ENCODE data around the gene GMPR.
A peak's percentile ranks its signal among the peaks of the same experiment; 100 is the strongest.
"Not testable (repeated sequence)": the region's sequence is repeated elsewhere in the genome, so short reads cannot be mapped to it uniquely, and the experiment has no call there.

GMPR gene

GRCh38 chr6:16226117-16227047 lies 12.0 kb upstream of the GMPR start:
- not testable (repeated sequence) for DNase-seq

DNA sequence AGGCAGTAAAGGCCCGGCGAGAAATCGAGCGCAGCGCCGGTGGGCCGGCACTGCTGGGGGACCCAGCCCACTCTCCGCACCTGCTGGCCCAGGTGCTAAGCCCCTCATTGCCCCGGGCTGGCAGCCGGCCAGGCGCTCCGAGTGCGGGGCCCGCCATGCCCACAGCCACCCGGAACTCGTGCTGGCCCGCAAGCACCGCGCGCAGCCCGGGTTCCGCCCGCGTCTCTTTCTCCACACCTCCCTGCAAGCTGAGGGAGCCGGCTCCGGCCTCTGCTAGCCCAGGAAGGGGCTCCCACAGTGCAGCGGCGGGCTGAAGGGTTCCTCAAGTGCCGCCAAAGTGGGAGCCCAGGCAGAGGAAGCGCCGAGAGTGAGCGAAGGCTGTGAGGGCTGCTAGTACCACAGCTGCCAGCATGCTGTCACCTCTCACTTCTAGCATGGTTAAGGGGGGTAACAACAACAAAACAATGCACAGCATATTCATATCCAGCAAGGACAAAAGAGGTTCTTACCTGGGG lies 11.3 kb upstream of the GMPR start:
- no peak for DNase-seq

DNA sequence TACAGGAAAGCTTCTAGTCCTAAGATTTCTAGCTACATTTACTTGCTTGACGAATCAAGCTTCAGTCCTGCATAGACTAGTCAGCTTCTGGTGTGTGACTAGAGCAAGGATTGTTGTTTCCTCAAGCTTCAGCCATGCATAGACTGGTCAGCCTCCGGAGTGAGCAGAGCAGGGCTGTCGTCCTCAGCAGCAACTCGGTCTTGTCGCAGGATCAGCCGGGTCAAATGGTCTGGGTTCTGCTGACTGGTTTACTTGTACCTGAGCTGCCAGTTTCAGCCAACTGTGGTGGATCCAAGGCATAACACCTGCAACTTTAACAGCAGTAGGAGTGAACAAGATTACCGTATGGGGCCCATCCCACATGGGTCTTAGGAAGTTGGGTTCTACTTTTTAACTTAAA lies 10.8 kb upstream of the GMPR start:
- DNase-seq: no peak

DNA sequence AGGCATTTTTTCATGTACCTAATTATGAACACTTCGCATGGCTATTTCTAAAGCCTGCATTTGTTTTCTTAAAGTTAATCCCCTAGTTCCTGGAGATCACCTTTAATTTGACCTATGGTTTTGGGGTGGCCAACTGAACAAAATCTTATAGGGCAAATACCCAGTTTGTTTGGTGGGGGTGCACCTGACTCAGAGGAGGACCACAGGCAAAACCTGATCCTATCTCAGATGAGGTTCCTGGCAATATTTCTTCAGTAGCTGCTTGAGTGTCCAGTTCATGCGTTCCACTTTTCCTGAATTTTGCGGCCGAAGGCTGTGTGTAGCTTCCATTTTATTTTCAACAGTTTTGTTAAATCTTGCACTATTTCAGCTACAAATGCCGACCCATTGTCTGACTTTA lies 10.3 kb upstream of the GMPR start:
- DNase-seq: no peak

DNA sequence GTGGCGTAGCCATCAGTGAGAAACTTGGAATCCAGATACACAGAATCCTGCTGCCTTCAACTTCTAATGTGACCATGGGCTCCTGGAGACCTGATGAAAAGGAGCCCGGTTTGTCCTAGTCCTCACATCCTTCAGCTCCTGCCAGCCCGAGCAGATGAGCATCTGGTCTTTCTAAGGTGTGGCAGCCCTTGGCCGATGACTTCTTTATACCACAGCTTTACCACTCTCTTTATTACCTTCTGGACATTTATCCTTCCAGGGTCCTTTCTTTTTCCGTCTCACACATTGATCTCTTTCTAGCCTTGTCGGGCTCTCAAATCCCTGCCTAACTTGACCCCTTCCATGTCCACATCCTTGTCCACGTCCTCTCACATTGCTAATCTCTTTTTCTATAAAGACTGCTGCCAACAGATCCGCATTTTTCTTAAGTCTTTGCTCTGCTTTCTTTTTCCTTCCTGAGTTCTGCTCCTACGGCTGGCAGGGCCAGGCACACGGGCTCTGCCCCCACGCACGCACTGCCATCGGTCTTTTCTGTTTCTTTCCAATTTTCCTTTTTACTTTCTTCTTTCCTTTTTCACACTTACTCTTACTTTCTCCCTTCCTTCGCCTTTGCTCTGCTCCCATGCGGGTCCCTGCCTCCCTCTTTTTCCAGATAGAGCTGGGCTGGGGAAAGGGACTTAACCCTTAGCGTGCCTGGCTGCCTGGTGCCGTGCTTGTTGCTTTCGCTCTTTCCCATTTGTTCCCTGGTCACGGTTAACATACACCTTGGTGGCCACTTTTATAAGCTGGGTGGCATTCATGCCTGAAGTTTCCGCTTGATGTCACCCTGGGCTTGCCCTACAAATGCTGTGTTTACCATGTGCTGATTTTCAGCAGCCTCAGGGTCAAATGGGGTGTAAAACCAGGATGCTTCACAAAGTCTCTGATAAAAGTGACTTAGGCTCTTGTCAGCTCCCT lies 9.4 kb upstream of the GMPR start:
- peak in 1 of 3 experiments; percentile 37 for DNase-seq

DNA sequence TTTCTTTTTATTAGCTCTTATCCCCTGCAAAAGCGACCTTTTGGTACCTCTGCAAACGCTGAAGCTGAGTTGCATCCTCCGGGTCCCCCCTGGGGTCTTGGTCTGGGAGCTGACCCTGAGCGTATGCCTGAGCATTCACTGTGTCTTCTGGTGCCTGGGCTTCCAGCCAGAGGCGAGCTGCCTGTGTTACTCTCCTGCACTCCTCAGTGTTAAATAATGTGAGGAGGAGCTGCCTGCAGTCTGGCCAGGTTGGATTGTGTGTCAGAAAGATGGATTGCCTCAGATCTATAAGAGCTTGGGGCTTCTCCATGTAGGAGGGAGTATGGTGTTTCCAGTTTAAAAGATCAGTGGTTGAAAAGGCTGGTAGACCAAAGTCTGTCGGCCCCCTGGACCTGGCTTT lies 8.7 kb upstream of the GMPR start:
- no peak for DNase-seq

GRCh38 chr6:16230953-16231352 lies 7.4 kb upstream of the GMPR start:
- no peak for DNase-seq

- no peak for DNase-seq
Measured at GRCh38 chr6:16232086-16232485, 6.3 kb upstream of the GMPR start.

DNA sequence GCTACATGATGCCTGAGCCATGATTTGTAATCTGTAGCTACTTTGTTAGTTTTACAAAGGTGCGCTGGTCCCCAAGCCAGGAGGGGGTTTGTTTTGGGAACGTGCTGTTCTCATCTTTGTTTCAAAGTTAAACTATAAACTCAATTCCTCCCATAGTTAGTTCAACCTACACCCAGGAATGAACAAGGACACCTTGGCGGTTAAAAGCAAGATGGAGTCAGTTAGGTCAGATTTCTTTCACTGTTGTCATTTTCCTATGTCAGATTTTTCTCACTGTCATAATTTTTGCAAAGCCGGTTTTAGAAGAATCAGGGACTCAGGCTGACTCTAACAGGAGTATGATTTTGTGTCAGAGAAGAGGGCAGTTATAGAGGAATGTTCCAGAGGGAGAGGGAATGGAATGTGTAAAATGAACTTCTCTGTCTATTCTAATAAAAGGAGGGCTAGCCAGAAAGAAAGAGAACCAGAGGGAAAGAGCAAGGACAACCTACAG lies 2.3 kb upstream of the GMPR start:
- DNase-seq: no peak

DNA sequence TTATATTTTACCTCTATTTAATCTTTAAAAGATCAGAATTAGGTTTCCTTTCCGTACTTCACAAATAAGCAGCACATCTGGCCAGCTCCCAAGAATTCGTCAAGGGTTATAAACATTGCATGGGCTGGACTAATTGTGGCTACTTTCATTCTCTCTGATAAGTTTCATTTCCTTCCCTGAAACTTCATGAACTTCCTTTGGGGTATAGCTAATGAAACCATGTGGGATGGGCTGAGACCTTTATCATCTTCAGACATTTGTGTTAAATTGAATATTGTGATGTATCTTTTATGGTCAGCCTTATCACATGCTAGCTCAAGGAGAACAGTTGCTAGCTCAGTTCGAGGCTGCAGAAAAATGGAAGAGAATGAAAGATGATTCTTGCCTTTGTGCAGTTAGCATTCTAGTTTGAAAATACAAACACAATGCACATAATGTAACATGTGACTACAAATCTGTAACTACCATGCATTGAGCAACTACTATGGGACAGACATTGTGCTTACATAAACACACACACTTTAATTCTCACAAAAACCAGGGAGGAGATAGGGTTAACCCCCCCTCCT lies 1.7 kb upstream of the GMPR start:
- DNase-seq: no peak

DNA sequence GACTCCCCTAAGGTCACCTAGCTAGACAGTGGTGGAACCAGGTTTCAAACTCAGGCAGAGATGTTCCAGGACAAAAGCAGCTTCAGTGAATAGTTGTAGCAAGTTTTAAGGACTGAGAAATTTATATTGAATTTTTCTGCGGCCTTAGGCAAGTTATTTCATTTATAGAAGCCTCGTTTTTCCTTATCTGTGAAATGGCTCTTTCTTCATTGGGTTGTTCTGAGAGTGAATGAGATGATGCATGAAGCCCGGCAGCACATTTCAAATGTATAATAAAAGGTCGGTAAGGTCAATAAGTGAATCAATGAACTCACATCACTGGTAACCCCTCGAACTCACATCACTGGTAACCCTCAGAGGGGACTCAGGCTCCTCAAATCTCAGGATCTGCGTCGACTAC lies 1.1 kb upstream of the GMPR start:
- DNase-seq: no peak

GRCh38 chr6:16238963-16239797 lies 793 bp downstream of the GMPR start:
- peak in 2 of 3 experiments; percentile 69 to 75 for DNase-seq

GRCh38 chr6:16239798-16240123 lies 1.4 kb downstream of the GMPR start:
- no peak for DNase-seq

DNA sequence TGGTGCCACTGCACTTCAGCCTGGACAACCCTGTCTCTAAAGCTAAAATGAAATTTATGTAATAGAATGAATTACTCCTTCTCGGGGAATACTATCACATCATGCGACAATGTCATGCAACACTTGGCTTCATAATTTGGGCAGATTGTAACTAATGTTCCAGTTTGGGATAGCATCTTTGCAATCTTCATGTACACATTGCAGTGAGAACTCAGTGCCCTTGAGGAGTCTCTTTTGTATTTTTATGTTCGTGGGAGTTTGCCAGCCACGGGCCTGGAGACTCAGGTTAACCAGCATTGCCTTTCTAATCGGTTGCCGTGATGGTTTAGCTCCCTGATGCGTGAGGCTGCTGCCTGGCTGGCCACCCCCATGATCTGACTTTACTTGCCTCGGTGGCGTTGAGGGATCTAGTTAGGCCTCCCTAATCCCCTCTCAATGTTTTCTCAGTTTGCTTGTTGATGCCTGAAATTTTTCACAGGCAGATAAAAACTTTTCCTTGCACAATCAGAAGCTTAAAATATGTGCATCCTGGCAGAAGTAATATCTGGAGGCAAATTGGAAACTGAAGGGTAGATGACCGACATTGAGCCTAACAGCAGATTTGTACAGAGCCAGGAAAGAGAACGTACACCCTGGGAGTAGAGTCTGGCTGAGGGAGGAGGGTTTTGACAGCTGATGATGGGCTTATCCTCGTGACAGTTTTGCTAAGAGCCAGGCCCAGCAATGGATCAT lies 2.4 kb downstream of the GMPR start:
- no peak for DNase-seq

GRCh38 chr6:16241321-16241689 lies 2.9 kb downstream of the GMPR start:
- DNase-seq: no peak

GRCh38 chr6:16243055-16243454 lies 4.7 kb downstream of the GMPR start:
- DNase-seq: peak in 1 of 3 experiments; percentile 9

- DNase-seq: no peak
Measured at GRCh38 chr6:16243664-16244063, 5.3 kb downstream of the GMPR start.

- DNase-seq: no peak
Measured at GRCh38 chr6:16244446-16244845, 6.1 kb downstream of the GMPR start.

- DNase-seq: peak in 2 of 3 experiments; percentile 28 to 38
Measured at GRCh38 chr6:16244869-16245451, 6.6 kb downstream of the GMPR start.

GRCh38 chr6:16248271-16248853 lies 10.0 kb downstream of the GMPR start:
- no peak for DNase-seq

DNA sequence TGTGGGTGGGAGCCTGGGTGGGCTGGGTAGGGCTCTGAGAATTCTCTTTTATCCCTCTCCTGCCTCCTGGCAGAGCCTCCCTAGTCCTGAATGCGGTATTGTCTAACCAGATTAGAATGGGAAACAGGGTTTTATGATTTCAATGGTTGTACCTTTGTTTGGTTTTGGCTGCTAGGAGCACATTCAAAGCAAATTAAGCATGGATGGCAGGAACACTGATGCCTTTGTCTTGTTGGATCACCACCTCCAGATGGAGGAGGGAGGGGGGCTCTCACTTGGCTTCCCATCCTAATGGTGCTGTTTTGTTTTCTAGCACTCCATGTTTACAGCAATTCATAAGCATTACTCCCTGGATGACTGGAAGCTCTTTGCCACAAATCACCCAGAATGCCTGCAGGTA lies 11.6 kb downstream of the GMPR start:
- DNase-seq: peak; percentile 32 to 70 (median 53)

Measured in NCI-H1417 (cell line).